ENCODE results near the gene TOX4. TPM values are rescaled to one million over a fixed set of nuclear protein-coding genes. Genes with fewer than 3 reads are reported as not detected.

Gene TOX4
- total and polyA plus RNA-seq, 9 of the 15 experiments (the other 6 are each of a cell fraction or from before 2014, with no cell fraction given), result 9.9 to 76.5 (median 41.0) TPM

GRCh38 chr14:21514341-21514740 lies 37.3 kb downstream of the TOX4 start:
- DNase-seq (ENCODE audit: extremely low read depth in 1 of 4, low spot score in 3 of 4), result no peak

More at GRCh38 chr14:21514341-21514740, 37.3 kb downstream of the TOX4 start:
- TF ChIP-seq BDP1 (IDR thresholded peaks at IDR 0.05; ENCODE audit: insufficient read depth, insufficient read length) (no peak), ZNF134 (CRISPR knock-in tag; conservative IDR thresholded peaks at IDR 0.05) (no peak), RAD51 (IDR thresholded peaks at IDR 0.05; ENCODE audit: borderline replicate concordance, low read depth) (no peak), ZNF589 (CRISPR knock-in tag; IDR thresholded peaks at IDR 0.05; ENCODE audit: low read depth) (no peak), TAF1 (IDR thresholded peaks at IDR 0.05; ENCODE audit: control insufficient read depth, extremely low read depth, insufficient read depth, low read length, severe bottlenecking) (no peak), NR0B1 (IDR thresholded peaks at IDR 0.05; ENCODE audit: partially characterized antibody) (no peak), NR3C1 (CRISPR knock-in tag; IDR thresholded peaks at IDR 0.05) (no peak), ZNF436 (CRISPR knock-in tag; IDR thresholded peaks at IDR 0.05) (no peak), MYBL2 (IDR thresholded peaks at IDR 0.05; ENCODE audit: low read depth) (no peak), MYBL2 (CRISPR knock-in tag; IDR thresholded peaks at IDR 0.05; ENCODE audit: borderline replicate concordance) (no peak), FOS (IDR thresholded peaks at IDR 0.05; ENCODE audit: extremely low read depth, insufficient read length) (no peak), FOXA1 (IDR thresholded peaks at IDR 0.05; ENCODE audit: borderline replicate concordance) (no peak)
- TF ChIP-seq, protein P1, sequence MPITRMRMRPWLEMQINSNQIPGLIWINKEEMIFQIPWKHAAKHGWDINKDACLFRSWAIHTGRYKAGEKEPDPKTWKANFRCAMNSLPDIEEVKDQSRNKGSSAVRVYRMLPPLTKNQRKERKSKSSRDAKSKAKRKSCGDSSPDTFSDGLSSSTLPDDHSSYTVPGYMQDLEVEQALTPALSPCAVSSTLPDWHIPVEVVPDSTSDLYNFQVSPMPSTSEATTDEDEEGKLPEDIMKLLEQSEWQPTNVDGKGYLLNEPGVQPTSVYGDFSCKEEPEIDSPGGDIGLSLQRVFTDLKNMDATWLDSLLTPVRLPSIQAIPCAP (CRISPR knock-in tag; IDR thresholded peaks at IDR 0.05; ENCODE audit: borderline replicate concordance), result no peak
- TF ChIP-seq, protein P2, sequence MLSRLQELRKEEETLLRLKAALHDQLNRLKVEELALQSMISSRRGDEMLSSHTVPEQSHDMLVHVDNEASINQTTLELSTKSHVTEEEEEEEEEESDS (CRISPR knock-in tag; IDR thresholded peaks at IDR 0.05), result no peak
- TF ChIP-seq, protein P3, sequence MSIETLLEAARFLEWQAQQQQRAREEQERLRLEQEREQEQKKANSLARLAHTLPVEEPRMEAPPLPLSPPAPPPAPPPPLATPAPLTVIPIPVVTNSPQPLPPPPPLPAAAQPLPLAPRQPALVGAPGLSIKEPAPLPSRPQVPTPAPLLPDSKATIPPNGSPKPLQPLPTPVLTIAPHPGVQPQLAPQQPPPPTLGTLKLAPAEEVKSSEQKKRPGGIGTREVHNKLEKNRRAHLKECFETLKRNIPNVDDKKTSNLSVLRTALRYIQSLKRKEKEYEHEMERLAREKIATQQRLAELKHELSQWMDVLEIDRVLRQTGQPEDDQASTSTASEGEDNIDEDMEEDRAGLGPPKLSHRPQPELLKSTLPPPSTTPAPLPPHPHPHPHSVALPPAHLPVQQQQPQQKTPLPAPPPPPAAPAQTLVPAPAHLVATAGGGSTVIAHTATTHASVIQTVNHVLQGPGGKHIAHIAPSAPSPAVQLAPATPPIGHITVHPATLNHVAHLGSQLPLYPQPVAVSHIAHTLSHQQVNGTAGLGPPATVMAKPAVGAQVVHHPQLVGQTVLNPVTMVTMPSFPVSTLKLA (conservative IDR thresholded peaks at IDR 0.05), result no peak
- TF ChIP-seq, protein P4, sequence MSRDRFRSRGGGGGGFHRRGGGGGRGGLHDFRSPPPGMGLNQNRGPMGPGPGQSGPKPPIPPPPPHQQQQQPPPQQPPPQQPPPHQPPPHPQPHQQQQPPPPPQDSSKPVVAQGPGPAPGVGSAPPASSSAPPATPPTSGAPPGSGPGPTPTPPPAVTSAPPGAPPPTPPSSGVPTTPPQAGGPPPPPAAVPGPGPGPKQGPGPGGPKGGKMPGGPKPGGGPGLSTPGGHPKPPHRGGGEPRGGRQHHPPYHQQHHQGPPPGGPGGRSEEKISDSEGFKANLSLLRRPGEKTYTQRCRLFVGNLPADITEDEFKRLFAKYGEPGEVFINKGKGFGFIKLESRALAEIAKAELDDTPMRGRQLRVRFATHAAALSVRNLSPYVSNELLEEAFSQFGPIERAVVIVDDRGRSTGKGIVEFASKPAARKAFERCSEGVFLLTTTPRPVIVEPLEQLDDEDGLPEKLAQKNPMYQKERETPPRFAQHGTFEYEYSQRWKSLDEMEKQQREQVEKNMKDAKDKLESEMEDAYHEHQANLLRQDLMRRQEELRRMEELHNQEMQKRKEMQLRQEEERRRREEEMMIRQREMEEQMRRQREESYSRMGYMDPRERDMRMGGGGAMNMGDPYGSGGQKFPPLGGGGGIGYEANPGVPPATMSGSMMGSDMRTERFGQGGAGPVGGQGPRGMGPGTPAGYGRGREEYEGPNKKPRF (IDR thresholded peaks at IDR 0.05; ENCODE audit: low read depth, low read length), result no peak
- Histone ChIP-seq H3K9me3 (replicated peaks; ENCODE audit: control insufficient read depth, insufficient read depth, low read depth, low read length) (no peaks in the 10 kb centered on the region), H3K4me1 (replicated peaks in 1 of 2; ENCODE audit: control insufficient read depth in 2 of 2, insufficient read depth in 2 of 2, low read length in 2 of 2) (no peaks in the 10 kb centered on the region; a peak in 1 of 5 replicates), H3K9me1 (ENCODE audit: control insufficient read depth, insufficient read depth, low read length) (no peaks in the 10 kb centered on the region), H3K27me3 (ENCODE audit: control insufficient read depth in 2 of 2, insufficient read depth in 2 of 2, low read length in 2 of 2) (no peaks in the 10 kb centered on the region), H3K79me2 (ENCODE audit: control insufficient read depth, insufficient read depth, low read length) (peaks cover 18% of the 10 kb centered on the region), H3K9ac (ENCODE audit: insufficient read depth in 1 of 2, low read depth in 2 of 2, low read length in 2 of 2) (no peak overlapping the region), H3K36me3 (ENCODE audit: control insufficient read depth, insufficient read depth, low read length) (peaks cover under 1% of the 10 kb centered on the region; the same call in 1 of the 3 replicates), H3K27ac (ENCODE audit: extremely low read depth, low read depth, low read length) (no peak overlapping the region), H3K4me3 (no peak overlapping the region), H3K4me2 (ENCODE audit: insufficient read depth, low read length) (no peak overlapping the region), H2AFZ (ENCODE audit: low read depth, low read length) (no peak overlapping the region), H4K20me1 (replicated peaks; ENCODE audit: control insufficient read depth, insufficient read depth, low read length) (no peaks in the 10 kb centered on the region)
- no TSS peak for BruUV-seq (replicated peaks)
- 88% methylated on average over 1 of the region's 1 CpG for WGBS (ENCODE audit: insufficient coverage, low coverage, missing lambda C conversion rate)
- FAIRE-seq, result no peak
- CTCF ChIA-PET (ENCODE audit: low intra/inter-chr PET ratio), result no interaction called here
- in situ Hi-C loops (cut with MboI), result no loop called here
- POLR2A ChIA-PET, result interaction anchor here (1.0 to 1.4 kb wide), 2 partner anchors 11 to 12 kb away, joined by 3 read pairs; partner anchors contain the start of gene SALL2
- intact Hi-C loops (cut with micrococcal nuclease), result loop anchor here (5.0 kb wide), 1 partner anchor 43 kb away; no protein-coding TSS in a partner anchor
- no peak for ATAC-seq
